Frontal cortex (tissue), 4 donors: ENCODE measurements around the gene PRDM16. TPM values are rescaled to one million over a fixed set of nuclear protein-coding genes. Genes with fewer than 3 reads are reported as not detected.

Experiments
- DNase-seq, 2 donors: peaks; one replicate each; pipeline ENCODE4 v3.0.0; 2012; ENCODE audit warnings: low spot score in 2 of 2
- FAIRE-seq: peaks from 2 replicates; lab custom pipeline; 2012; peaks lifted over from hg19 to GRCh38; lab: Jason Lieb, UNC
- total RNA-seq: library from RNA; depleted of rRNA; stranded (reverse); fragments of >200 nt; gene quantifications from one replicate; pipeline ENCODE4 v1.2.3, GENCODE V29; 2014
- donor health status: control.
- donor health status: control.
- donor health status: control.

The PRDM16 gene
- total RNA-seq, 1 donor from 2014 or later, result 1.6 TPM

DNA sequence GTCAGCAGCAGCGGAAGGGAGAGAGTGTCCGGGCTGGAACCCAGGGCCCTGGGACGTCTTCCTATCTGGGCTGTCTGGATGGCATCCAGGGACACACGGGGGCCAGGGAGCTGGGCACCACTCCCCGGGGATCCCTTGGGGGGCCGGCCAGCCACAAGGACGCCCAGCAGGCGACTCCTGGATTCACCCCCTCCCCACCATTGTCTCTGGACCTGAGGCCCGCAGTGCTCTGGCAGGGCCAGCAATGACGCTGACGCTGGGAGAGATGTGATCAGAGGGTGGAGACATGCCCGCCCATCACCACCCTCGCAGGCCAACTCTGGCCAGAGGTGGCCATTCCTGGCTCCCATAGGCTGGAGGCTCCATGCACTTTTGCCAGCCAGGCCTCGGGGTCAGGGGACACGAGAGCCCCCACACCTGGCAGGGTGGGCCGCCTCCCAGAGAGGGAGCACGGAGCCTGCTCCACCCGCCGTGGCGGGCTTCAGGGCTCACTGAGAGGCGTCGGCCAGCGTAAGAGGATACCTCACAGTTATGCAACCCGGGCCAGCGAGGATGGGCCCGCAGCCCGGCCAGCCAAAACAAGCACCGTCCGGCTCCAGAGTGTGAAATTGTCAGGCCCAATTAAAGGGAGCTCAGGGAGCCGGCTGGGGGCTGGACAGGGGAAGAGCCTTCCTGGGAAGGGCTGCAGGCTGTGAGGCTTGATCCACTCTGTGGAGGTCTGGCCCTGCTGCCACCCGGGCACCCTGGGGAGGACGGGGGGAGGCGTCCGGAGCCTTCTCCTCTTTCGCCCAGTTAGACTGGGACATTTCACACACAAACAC, 37.4 kb upstream of the PRDM16 start:
- no peak for DNase-seq
- no peak for FAIRE-seq

DNA sequence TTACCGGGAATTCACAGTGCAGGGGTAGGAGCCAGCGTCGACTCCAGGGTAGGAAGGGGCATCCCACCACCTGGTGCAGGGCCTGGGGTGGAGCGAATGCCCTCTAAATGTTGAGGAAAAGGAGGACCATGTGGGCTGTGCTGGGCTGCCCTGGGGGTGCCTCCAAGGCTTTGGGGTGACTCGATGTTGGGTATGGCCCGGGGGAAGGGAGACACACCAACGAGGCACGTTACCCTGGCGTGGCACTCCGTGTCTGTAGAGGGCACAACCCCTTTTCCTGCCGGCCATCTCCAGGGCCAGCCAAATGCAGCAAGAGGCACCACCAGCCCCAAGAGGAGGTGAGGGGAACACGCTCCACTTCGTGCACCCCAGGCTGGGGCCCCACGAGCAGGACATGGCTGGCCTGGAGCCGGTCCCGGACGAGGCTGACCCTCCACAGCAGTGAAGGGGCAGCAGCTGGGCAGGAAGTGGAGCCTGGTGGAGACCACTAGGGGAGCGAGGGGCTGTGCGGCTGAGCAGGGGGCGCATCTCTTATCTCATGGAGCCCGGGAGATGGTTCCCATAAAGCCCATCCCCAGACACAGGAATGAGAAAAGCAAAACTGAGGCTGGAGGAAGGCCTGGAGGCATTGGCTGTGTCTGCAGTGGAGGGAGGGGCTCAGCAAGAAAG, 36.5 kb upstream of the PRDM16 start:
- FAIRE-seq (no peak), DNase-seq (no peak)

DNA sequence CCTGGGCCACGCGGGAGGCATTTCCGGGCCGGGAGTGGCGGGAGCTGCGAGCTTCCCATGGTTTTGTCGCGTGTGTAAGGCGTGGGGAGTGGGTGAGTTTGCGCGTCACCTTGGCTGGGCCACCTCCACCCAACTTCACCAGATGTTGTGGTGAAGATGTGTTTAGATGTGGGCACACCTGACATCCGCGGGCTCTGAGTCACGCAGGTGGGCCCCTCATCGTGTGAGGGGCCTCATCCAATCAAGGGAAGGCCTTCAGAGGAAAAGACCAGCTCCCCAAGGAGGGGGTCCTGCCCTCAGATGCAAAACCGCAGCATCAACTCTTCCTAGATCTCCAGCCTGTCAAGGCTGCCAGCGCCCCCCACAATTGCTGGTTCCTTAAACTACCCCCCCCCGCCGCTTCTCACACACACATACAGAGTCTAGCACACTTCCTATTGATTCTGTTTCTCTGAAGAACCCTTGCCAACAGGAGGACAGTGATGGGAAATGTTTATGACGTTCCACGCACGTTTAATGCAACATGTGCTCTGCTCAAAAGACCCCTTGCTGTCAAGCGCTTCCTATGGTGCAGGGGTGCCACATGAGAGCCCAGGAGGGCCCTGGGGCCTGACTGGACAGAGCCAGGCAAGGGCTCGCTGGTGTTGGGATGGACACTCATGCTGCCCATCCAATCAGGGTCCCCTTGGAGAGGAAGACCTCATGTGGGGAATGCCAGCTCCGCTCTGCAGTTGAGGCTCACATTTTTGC, 35.8 kb upstream of the PRDM16 start:
- DNase-seq, result no peak
- no peak for FAIRE-seq

DNA sequence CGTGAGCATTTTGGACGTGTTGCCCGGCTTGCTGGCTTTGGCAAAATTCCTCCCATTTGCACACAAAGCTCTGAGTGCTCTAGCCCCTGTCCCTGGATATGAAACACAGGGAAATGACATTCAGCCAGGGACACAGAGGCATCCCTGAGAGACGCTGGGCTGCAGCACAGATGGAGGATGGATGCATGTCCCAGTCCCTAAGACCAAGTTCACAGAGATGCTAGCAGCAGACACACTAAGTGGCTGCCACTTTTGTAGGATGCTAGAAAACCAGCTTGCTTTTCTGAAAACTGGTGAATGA, 35.3 kb upstream of the PRDM16 start:
- DNase-seq (no peak), FAIRE-seq (no peak)

DNA sequence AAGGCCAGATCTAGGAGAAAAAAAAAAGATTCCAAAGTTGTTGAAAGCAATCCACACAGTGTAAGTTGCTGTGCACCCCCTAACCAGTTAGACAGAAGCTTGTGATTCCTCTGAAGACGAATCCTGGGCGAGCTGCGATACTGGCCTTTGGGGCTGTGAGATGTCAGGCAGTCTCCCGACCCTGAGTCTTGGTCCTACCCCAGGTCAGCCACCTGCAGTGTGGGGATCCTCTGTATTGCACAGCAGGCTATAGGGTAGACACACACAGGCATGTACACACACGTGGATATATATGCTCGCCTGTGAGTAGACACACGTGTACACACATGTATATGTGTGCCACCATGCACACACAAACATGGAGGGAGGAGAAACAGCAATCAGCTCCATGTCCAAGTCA, 34.8 kb upstream of the PRDM16 start:
- FAIRE-seq (no peak), DNase-seq (no peak)

DNA sequence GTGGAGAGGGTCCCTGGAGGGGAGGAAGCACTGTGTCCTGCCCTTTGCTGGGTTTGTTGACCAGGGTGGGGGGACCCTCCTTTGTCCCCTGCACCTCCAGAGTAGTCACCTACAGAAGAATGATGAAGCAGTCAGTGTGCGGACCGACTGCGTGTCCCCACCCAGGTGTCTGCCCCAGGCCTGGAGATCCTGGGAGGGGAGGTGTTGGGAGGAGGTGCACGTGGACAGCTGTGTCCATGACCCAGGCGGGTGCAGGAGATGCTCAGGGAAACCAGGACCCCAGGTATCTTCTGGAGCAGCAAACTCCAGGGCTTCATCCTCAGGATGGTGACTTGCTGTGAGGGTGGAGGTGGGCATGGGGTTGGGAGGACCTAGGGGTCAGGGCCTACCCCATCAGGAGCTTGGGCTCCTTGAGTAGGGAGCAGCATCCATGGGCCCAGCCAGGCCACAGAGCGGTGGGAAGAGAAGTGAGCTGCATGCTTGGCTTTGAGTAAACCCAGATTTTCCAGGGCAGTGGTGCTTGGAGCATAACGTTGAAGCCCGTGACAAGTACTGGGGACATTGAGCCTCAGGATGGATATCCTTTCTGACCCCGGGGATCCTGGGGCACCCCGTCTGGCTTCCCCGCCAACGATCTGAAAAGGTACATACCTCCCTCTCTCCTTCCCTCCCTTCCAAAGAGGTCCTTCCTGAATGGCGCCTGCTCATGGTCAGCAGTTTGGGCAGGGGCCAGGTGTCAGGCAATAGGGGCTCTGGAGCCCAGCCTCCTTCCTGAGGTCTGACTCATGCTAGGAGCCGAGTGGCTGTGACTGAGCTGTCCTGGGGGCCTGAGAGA, 34.1 kb upstream of the PRDM16 start:
- FAIRE-seq, result no peak
- DNase-seq, result no peak

DNA sequence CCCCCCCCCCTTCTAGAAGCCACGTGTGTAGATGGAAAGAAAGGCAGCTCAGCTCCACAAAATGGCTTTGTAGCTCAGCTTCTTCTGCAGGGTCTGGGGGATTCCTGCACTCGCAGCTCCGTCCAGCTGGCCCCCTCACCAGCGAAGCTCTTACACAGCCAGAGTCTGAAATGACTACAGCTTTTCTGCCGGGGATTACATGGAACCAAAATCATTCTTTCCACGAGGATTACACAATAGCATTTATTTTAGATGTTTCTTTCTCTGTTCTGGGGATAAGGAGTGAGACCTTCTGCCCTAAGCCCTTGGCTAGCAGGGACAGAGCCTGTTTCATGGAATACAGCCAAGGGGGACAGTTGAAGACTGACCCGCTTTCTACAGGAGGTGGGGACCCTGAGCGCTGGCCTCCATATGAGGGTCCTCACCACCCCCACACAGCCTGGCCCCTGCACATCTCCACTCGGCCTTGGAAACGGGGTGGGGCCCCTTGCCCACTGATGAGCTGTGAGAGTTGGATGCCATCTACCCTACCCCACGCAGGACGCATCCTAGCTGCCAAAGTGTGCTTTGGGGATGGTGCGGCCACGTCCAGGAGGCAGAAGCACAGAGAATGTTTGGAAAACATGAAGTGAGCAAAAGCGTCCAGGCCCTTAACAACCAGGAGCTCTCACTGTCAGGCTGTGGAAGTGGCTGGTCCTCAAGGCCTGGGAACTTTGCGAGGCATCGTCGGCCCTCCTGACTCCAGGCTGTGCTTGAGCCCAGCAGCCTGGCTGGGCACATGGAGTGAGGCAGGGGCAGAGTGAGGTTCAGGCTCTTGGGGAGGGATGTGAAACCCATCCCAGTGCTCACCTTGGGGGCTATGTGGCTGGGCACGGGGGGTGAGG, 33.2 kb upstream of the PRDM16 start:
- FAIRE-seq, result no peak
- DNase-seq, result no peak

DNA sequence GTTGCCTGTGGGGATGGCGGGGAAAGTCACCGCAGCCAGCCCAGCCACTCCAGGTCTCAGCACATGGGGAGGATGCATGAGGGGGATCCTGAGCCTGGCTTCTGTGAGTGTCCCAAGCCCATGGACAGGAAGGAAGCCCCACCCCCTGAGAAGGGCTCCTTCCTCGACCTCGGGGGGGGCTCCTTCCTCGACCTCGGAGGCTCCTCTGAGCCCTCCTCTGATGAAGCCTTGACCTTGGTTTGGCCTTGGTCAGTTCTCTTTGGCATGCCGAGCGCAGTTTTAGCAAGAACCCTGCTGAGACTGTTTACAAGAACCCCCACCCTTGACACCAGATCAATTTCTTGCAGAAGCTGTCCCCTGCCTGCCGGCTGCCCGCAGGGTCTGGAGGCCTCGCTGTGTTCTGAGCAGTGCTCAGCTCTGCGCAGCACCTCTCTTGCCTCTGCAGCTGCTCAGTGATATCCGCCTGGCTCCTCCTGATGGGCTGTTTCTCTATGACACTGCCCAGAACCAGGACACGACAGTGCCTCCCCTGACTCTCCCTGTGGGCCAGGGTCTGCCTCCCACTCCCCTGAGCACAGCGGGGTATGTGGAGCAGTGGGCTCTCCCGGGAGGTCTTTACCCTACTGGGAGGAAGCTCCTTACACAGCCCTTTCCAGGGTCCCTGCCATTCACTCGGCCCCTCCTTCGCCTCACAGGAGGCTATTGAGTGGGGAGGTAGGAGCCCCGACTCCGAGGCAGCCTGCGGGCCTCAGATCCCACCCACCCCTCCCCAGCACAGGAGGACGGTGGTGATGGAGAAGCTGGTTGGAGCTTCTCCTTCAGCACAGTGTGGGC, 32.3 kb upstream of the PRDM16 start:
- DNase-seq (no peak), FAIRE-seq (no peak)

DNA sequence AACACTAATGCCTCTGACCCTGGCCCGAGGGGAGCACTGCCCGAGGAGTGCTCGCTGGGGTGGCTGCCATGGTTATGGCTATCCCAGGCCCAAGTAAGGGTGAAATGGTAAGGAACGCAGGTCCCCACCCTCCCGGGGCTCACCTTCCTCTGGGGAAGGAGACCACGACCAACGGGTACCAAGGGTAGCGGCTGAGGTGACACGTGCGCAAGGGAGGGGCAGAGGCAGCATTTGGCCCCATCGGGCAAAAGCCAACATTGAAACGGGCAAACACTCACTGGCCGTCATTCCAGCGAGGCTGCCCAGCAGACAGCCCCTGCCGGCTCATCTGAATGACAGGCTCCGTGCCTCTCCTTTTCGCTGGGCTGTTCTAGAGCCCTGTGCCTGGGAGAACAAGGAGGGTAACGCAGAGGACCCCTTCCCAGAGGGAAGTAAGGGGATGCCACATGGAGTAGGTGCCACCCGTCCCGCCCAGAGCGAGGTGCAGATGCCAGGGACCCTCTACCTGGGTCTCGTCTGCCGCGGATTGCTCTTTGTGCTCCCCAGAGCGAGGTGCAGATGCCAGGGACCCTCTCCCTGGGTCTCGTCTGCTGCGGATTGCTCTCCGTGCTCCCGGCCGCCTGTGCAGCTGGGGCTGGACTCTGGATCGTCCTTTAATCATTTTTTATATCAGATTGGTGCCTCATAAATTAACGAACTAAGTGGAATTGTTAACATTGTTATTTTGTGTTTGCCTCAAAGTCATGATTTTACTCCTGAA, 31.5 kb upstream of the PRDM16 start:
- DNase-seq, result no peak

DNA sequence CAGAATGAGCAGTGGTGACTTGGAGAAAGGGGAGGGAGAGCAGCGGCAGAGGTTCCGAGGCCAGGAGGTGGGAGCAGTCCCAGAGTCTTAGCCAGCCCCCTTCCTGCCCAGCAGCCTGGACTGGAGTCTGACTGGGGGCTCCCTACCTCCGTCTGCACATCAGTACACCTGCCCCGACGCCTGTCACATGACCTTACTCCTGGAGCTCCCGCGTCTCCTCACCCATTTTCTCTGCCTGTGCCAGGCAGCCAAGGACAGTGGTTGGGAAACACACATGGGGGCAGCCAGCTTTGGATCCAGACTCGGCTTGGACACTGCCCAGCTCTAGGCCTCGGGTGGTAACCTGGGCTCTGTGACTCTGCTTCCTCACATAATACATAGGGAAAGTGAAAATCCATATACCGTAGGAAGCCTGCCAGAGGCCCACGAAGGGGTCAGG, 30.9 kb upstream of the PRDM16 start:
- FAIRE-seq (no peak), DNase-seq (no peak)

More for the DNA sequence above, 31.5 kb upstream of the PRDM16 start:
- no peak for FAIRE-seq

DNA sequence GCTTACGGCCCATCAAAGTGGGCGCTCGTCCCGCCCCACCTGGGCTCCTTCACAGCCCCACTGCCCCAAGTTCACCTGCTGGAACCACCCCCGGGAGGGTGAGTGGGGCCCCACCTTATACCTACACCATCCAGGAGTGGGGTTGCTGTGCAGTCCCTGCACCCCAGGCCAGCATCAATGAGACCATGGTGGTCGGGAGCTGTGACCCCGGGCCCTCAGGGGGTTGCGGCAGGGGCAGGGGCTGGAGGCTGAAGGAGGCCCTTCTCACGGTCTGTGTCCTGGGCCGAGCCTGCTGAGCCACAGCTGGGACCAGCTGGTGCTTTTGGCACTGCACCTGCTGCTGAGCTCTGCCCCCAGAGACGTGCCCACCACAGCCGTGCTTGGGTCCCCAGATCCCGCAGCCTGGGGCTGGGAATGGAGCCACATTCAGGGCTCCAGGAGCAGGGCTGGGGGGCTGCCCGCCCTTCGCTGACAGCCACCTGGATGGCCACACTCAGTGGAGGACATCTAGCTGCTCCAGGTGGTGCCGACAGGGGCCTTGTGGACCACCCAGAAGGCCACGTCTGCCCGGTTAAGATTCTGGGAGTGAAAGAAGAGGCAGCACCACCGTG, 30.3 kb upstream of the PRDM16 start:
- FAIRE-seq (no peak), DNase-seq (no peak)

DNA sequence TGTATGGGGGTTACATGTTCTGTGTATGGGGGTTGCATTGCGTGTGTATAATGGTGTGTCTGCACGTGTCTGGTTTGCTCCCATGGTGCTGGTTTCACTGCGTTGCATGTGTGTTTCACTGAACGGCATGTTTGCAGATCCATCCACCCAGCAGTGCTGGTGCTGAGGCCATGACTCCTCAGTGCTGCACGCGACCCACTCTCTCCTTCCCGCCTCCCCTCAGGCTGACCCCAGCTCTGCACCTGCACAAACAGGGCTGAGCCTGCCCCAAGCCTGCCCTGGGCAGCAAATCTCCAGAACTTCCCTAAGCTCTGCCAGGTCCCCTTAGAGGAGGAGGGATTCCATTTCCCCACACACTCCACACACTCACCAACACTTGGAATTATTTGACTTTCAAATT, 29.0 kb upstream of the PRDM16 start:
- DNase-seq (no peak), FAIRE-seq (no peak)

DNA sequence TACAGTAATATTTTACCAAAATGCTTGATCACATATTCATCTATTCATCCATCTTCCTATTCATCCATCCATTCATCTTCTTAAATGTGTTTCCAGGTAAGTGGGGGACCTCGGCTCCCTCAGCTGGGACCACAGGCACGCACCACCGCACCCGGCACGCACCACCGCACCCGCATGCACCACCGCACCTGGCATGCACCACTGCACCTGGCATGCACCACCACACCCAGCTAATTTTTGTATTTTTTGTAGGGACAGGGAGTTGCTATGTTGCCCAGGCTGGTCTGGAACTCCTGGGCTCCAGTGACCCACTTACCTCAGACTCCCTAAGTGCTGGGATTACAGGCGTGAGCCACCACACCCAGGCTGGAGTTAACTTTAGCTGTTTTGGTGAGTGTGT, 26.5 kb upstream of the PRDM16 start:
- FAIRE-seq, result no peak
- DNase-seq, result no peak

DNA sequence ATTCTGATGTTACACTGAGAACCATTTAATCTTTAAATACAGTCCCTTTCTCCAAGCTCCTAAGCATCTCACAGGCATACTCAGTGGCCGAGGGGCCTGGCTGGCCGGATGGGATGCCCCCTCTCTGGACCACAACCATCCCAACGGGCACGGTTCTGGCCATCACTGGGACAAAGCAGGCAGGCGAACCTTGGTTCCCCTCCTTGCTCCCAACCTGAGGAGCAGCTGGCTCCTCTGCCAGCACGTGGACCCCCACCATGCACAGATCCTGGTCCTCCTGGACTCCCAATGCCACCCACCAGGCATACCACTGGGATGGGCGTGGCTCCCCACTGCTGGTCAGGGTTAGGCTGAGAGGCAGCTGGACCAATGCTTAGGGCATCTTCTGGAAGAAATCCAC, 19.8 kb upstream of the PRDM16 start:
- FAIRE-seq, result no peak
- no peak for DNase-seq

DNA sequence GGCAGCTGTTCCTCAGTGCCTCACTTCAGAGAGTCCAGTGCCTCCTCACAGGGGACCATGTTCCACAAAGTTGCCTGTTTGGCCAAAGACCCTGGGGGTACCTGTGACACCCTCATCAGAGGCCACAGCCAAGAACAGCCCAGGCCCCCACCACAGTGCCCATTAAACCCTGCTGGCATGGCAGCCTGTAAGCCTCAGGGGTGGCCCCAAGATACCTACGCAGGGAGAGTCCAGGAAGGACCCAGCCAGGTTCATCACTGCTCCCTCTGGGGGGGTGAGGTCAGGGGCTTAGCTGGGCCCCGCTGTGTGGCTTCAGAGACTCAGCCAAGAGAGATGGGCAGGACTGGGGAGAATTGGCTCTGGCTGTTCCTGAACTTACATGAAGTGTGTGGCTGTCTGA, 19.1 kb upstream of the PRDM16 start:
- no peak for DNase-seq
- FAIRE-seq, result no peak

DNA sequence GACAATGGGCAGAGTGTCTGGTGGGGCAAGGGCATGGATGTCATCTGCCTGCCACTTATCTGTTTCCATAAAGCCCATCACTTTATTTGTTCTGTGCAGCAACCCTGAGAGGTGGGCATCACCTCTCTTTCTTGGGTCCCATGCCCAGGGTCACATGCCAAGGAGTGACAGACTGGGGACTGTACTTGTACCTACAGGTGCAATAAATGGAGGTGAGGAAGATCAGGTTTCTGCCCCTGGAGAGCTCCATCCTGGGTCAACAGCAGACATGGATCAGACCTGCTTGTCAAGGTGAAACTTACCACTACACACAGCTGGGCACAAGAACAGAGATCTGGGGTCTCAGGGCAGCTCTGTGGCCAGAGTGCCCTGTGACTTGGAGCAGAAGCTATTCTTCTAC, 18.4 kb upstream of the PRDM16 start:
- FAIRE-seq, result no peak

More for the DNA sequence above, 18.4 kb upstream of the PRDM16 start:
- no peak for DNase-seq
